Right lobe of liver (tissue), 6 donors: Measurements from ENCODE around the gene MEG3. TPM values are rescaled to one million over a fixed set of nuclear protein-coding genes. Genes with fewer than 3 reads are reported as not detected.

ENCODE experiments used
- ATAC-seq, 4 donors: fragments of 200-7000 bp; cut with Tn5 transposase; one replicate each; pipeline ENCODE4 v1.9.1; 2020; ENCODE audit warnings: mild to moderate bottlenecking in 4 of 4, moderate library complexity in 4 of 4
- DNase-seq, 3 donors: peaks; one replicate each; pipeline ENCODE4 v3.0.0-alpha.2; 2020
- H3K27ac ChIP-seq, 3 donors: fragments of 200-600 bp; one replicate each; pipeline ENCODE4 v1.8.0; 2022
- H3K27me3 ChIP-seq, 2 donors: fragments of 200-600 bp; one replicate each; pipeline ENCODE4 v1.8.0; 2022
- H3K36me3 ChIP-seq, 4 donors: fragments of 200-600 bp; sonication (generic) in 1 of 4; one replicate each; pipeline versions ENCODE4 v1.5.1 to v1.8.0; 2017 to 2022; ENCODE audit warnings: control low read depth in 1 of 4
- H3K4me1 ChIP-seq, 4 donors: fragments of 200-600 bp; sonication (generic) in 1 of 4; one replicate each; pipeline versions ENCODE4 v1.5.1 to v1.8.0; 2017 to 2022; ENCODE audit warnings: control low read depth in 1 of 4
- H3K4me3 ChIP-seq, 3 donors: fragments of 200-600 bp; one replicate each; pipeline ENCODE4 v1.8.0; 2022
- H3K9me3 ChIP-seq, 4 donors: fragments of 200-600 bp; sonication (generic) in 1 of 4; one replicate each; pipeline versions ENCODE4 v1.5.1 to v1.8.0; 2017 to 2022; ENCODE audit warnings: control low read depth in 1 of 4
- POLR2A ChIP-seq: fragments of 450-650 bp; IDR thresholded peaks from one replicate; pipeline ENCODE4 v1.6.1; 2017; ENCODE audit warnings: antibody characterized with exemption, mild to moderate bottlenecking
- WGBS: methylation state at CpG from one replicate; pipeline ENCODE4 v1.1.6; 2018; ENCODE audit warnings: low coverage, low lambda C conversion rate; ENCODE audit not compliant: insufficient coverage; ENCODE audit errors: missing lambda C conversion rate; 5-methylcytosine and 5-hydroxymethylcytosine counted together
- intact Hi-C, 2 donors: fragments of 100-400 bp; cut with DNase I; formaldehyde crosslinking; loops; one replicate each; pipeline versions ENCODE4 v1.11.2 to v1.14.1; 2022
- total RNA-seq, 6 experiments: library from RNA; depleted of rRNA in 2 of 6; stranded (reverse); fragments of >200 nt in 2 of 6; fragmentation: NEBNext Ultra II Directional in 3 of 6; extraction: Animal tissue kit (Norgen Biotek cat#: 25700) in 3 of 6; gene quantifications; one replicate each; pipeline versions ENCODE4 v1.1.0 to v1.2.4, GENCODE V29; 2016 to 2023
- TF ChIP-seq, protein P1 (sequence below), 4 donors: fragments of 200-600 bp in 3 of 4; fragments of 450-650 bp in 1 of 4; IDR thresholded peaks; one replicate each; pipeline versions ENCODE4 v1.5.1 to v1.8.0; 2016 to 2022; ENCODE audit warnings: antibody characterized with exemption in 4 of 4, mild to moderate bottlenecking in 2 of 4
- donor health status: DM: no; HTN: yes; CAD: no.
- donor health status: DM: no; HTN: no; CAD: no.
- donor health status: DM: no; HTN: no; CAD: no.
- donor health status: DM: no; HTN: yes; CAD: no.
- donor health status: DM: no; HTN: yes; CAD: no.

The MEG3 gene
- total RNA-seq, 6 experiments from 2014 or later, result 5.7 to 43.7 (median 23.9) TPM

DNA sequence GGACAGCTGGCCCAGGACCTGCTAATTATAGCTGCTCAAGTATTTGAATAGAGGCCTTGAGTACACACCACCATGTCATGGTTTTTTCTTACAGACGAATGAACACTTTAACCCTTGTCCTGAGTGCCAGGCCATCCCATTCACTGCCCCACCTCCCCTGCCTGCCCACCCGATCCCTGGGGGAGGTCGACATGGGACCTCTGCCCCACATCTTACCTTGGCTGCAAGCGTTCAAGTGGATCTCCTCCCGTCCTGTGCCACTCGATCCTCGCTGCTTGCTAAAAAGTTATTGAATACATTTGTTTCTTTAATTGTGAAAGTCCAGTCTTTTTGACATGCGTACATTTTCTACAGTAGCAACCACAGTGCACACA is 67.3 kb downstream of the MEG3 start:
- intact Hi-C loops, result no loop called here
- no peak for ATAC-seq
- DNase-seq, result peak in 2 of 3 donors; percentile 9 to 12
- no peaks in the 10 kb centered on the region for H3K9me3 ChIP-seq
- no peak overlapping the region for H3K4me3 ChIP-seq
- TF ChIP-seq POLR2A, result no peak
- TF ChIP-seq, protein P1, sequence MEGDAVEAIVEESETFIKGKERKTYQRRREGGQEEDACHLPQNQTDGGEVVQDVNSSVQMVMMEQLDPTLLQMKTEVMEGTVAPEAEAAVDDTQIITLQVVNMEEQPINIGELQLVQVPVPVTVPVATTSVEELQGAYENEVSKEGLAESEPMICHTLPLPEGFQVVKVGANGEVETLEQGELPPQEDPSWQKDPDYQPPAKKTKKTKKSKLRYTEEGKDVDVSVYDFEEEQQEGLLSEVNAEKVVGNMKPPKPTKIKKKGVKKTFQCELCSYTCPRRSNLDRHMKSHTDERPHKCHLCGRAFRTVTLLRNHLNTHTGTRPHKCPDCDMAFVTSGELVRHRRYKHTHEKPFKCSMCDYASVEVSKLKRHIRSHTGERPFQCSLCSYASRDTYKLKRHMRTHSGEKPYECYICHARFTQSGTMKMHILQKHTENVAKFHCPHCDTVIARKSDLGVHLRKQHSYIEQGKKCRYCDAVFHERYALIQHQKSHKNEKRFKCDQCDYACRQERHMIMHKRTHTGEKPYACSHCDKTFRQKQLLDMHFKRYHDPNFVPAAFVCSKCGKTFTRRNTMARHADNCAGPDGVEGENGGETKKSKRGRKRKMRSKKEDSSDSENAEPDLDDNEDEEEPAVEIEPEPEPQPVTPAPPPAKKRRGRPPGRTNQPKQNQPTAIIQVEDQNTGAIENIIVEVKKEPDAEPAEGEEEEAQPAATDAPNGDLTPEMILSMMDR (IDR thresholded peaks at IDR 0.05), result no peak
- H3K36me3 ChIP-seq, result no peaks in the 10 kb centered on the region
- no peaks in the 10 kb centered on the region for H3K27me3 ChIP-seq
- 50% methylated on average over 8 of the region's 8 CpGs for WGBS
- H3K4me1 ChIP-seq, result no peaks in the 10 kb centered on the region
- H3K27ac ChIP-seq, result no peak overlapping the region

DNA sequence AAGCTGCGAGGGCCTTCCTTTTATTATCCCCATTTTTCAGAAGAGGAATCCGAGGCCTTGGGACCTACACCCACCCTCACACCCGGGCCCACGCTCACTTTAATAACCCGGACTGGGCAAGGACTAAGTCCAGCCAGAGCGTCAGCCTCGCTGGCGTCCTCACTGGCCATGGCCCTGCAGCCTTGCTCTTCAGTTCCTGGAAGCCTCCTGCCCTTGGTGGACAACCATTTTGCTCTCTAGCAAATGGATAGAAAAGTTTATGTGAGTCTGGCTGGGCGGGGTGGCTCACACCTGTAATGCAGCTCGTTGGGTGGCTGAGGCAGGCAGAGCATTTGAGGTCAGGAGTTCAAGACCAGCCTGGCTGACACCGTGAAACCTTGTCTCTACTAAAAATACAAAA is 67.8 kb downstream of the MEG3 start:
- ATAC-seq (no peak), DNase-seq (peak in 1 of 3 donors; percentile 32)
- no peaks in the 10 kb centered on the region for H3K4me1 ChIP-seq
- intact Hi-C loops, result no loop called here
- no peak overlapping the region for H3K27ac ChIP-seq
- 54% methylated on average over 10 of the region's 11 CpGs for WGBS
- no peak for TF ChIP-seq POLR2A
- TF ChIP-seq, protein P1 (IDR thresholded peaks at IDR 0.05), result no peak
- H3K27me3 ChIP-seq, result no peaks in the 10 kb centered on the region
- no peaks in the 10 kb centered on the region for H3K36me3 ChIP-seq
- no peaks in the 10 kb centered on the region for H3K9me3 ChIP-seq
- no peak overlapping the region for H3K4me3 ChIP-seq

DNA sequence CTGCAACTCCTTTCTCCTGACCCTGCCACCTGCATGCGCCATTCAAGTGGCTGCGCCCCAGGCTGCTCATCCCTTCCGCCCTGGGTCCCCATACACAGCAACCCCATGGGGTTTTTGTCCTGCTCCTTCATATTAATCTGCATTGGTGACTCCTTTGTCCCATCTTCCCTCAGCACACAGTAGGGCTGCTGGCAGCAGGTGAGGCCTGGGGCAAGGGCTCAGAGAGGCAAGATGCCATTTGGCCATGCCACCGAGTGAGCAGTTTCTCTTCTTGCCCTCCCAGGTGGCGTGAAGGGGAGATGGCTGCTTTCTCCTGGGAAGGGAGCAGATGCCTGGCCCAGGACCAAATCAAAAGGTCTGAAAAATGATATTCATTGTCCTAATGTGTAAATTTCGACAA is 68.5 kb downstream of the MEG3 start:
- H3K27me3 ChIP-seq, result no peaks in the 10 kb centered on the region
- 65% methylated on average over 3 of the region's 6 CpGs for WGBS
- peak in 1 of 3 donors; percentile 17 for DNase-seq

DNA sequence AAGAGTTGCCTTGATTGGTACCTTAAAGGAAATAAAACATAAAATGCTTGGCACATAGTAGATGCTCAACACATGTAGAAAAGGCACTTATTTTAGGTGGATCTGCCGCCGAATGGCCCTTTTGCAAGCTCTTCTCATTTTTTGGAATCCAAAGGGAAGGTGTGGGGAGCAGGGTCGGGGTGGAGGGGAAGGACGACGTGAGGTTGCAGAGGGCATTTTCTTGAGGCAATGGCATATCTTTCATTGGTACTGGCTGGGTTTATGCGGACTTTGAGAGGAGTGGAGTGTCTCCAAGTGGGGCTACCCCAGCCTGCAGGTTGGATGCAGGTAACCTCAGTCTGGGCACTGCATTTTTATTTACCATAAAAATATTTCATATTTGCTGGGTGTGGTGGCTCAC is 69.5 kb downstream of the MEG3 start:
- no peak for TF ChIP-seq POLR2A
- TF ChIP-seq, protein P1 (IDR thresholded peaks at IDR 0.05), result no peak
- no peaks in the 10 kb centered on the region for H3K4me1 ChIP-seq
- ATAC-seq (no peak), DNase-seq (peak in 1 of 3 donors; percentile 3)
- no peak overlapping the region for H3K27ac ChIP-seq
- H3K36me3 ChIP-seq, result no peaks in the 10 kb centered on the region
- no peak overlapping the region for H3K4me3 ChIP-seq
- no peaks in the 10 kb centered on the region for H3K27me3 ChIP-seq
- whole genome bisulfite sequencing, result 52% methylated on average over 5 of the region's 6 CpGs
- intact Hi-C loops, result no loop called here
- H3K9me3 ChIP-seq, result no peaks in the 10 kb centered on the region

More for the DNA sequence above, 68.5 kb downstream of the MEG3 start:
- Histone ChIP-seq H3K4me3 (no peak overlapping the region), H3K36me3 (no peaks in the 10 kb centered on the region), H3K4me1 (no peaks in the 10 kb centered on the region), H3K27ac (no peak overlapping the region), H3K9me3 (no peaks in the 10 kb centered on the region)
- intact Hi-C loops, result no loop called here
- no peak for TF ChIP-seq POLR2A
- TF ChIP-seq, protein P1 (IDR thresholded peaks at IDR 0.05), result no peak
- ATAC-seq, result no peak
